Endodermal cell (in vitro differentiated cells): ENCODE data around the gene IQCK. TPM values are rescaled to one million over a fixed set of nuclear protein-coding genes. Genes with fewer than 3 reads are reported as not detected.
"Not testable (repeated sequence)": the region's sequence is repeated elsewhere in the genome, so short reads cannot be mapped to it uniquely, and the experiment has no call there.

Experiments
- DNase-seq: peaks from one replicate; pipeline ENCODE4 v3.0.0-alpha.2; 2017
- H3K27ac ChIP-seq: 2 replicates; pipeline ENCODE4 v1.5.1; 2013; ENCODE audit warnings: mild to moderate bottlenecking, low read depth, low read length, moderate library complexity
- H3K27me3 ChIP-seq: 2 replicates; pipeline ENCODE4 v1.6.1; 2013; ENCODE audit warnings: mild to moderate bottlenecking, low read length, moderate library complexity; ENCODE audit not compliant: insufficient read depth, control insufficient read depth, poor library complexity, severe bottlenecking
- H3K36me3 ChIP-seq: 2 replicates; pipeline ENCODE4 v1.7.0; 2013; ENCODE audit warnings: mild to moderate bottlenecking, low read length, moderate library complexity; ENCODE audit not compliant: control insufficient read depth, insufficient read depth
- H3K4me1 ChIP-seq: one replicate; pipeline ENCODE4 v1.7.0; 2013; ENCODE audit warnings: low read length; ENCODE audit not compliant: control insufficient read depth, insufficient read depth
- H3K4me3 ChIP-seq: 2 replicates; pipeline ENCODE4 v1.5.1; 2013; ENCODE audit warnings: mild to moderate bottlenecking, low read length, moderate library complexity
- H3K9ac ChIP-seq: 2 replicates; pipeline ENCODE4 v1.6.1; 2013; ENCODE audit warnings: mild to moderate bottlenecking, low read length, moderate library complexity; ENCODE audit not compliant: poor library complexity, severe bottlenecking; ENCODE audit errors: extremely low read depth
- H3K9me3 ChIP-seq: 2 replicates; pipeline ENCODE4 v1.6.1; 2013; ENCODE audit warnings: mild to moderate bottlenecking, low read length, moderate library complexity; ENCODE audit not compliant: control insufficient read depth
- H3K27ac Mint-ChIP-seq: 2 replicates; pipeline ENCODE4 v1.8.0; 2020; ENCODE audit warnings: mixed read lengths
- H3K27me3 Mint-ChIP-seq: 2 replicates; pipeline ENCODE4 v1.8.0; 2021; ENCODE audit warnings: mild to moderate bottlenecking, mixed read lengths; ENCODE audit not compliant: insufficient read depth
- H3K36me3 Mint-ChIP-seq: 2 replicates; pipeline ENCODE4 v1.8.0; 2020; ENCODE audit warnings: low read depth, mixed read lengths
- H3K4me1 Mint-ChIP-seq: 2 replicates; pipeline ENCODE4 v1.8.0; 2020; ENCODE audit warnings: mixed read lengths
- H3K4me3 Mint-ChIP-seq: 2 replicates; pipeline ENCODE4 v1.8.0; 2020; ENCODE audit warnings: mild to moderate bottlenecking, moderate library complexity, mixed read lengths
- H3K9me3 Mint-ChIP-seq: 2 replicates; pipeline ENCODE4 v1.8.0; 2020; ENCODE audit warnings: mild to moderate bottlenecking, mixed read lengths
- CTCF ChIP-seq: fragments of 200-600 bp; sonication (generic); conservative IDR thresholded peaks from 2 replicates; pipeline ENCODE4 v1.5.0; 2021; ENCODE audit warnings: antibody characterized with exemption, mild to moderate bottlenecking
- WGBS, 2 experiments: methylation state at CpG; one replicate each; pipeline versions ENCODE4 v1.1.5 to v1.1.7; 2013; ENCODE audit warnings: missing lambda C conversion rate in 2 of 2, mixed read lengths in 1 of 2; ENCODE audit not compliant: insufficient coverage in 1 of 2, insufficient read length in 1 of 2; 5-methylcytosine and 5-hydroxymethylcytosine counted together
- total RNA-seq, 2 donors: library from RNA; stranded (reverse); fragmentation: NEBNext Ultra II Directional in 1 of 2; extraction: Animal tissue kit (Norgen Biotek cat#: 25700) in 1 of 2; gene quantifications; 2 replicates in 1 of 2; 3 replicates in 1 of 2; pipeline ENCODE4 v1.2.1, GENCODE V29; 2021

The IQCK gene
- total RNA-seq, 2 donors from 2014 or later: 21.1 to 30.1 TPM

DNA sequence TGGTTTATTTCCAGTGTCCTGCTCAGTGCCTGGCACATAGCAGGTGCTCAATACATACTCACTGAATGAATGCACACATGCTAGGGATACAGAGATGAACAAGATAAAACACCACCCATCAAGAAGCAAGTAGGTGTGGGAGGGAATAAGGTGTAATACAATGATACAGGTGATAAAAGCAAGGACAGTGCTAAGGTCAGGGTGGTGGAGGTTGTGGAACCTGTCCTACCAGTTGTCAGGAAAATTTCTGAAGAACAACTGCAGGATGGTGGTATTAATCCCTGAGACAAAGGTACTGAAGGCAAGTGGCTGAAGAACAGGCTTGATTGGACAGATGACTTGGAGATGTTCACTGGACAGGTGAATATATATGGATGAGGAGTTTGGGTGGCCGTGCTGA lies 1.9 kb upstream of the IQCK start:
- Histone ChIP-seq H3K36me3 (peaks cover 44% of the 10 kb centered on the region), H3K27ac (no peak overlapping the region), H3K9me3 (no peaks in the 10 kb centered on the region), H3K9ac (no peak overlapping the region), H3K27me3 (no peaks in the 10 kb centered on the region), H3K4me3 (peak overlapping the region; percentile 99), H3K4me1 (peaks cover 4% of the 10 kb centered on the region)
- Mint-ChIP-seq H3K4me3 (peak overlapping the region; percentile 96), H3K9me3 (no peaks in the 10 kb centered on the region), H3K27ac (peak overlapping the region; percentile 41), H3K27me3 (no peaks in the 10 kb centered on the region), H3K36me3 (peaks cover 32% of the 10 kb centered on the region), H3K4me1 (peaks cover 38% of the 10 kb centered on the region)
- no peak for TF ChIP-seq CTCF
- DNase-seq: no peak
- WGBS, 2 experiments: 100% methylated on average over 1 of the region's 1 CpG; no CpG with 5 or more reads in 1 of the 2 experiments

DNA sequence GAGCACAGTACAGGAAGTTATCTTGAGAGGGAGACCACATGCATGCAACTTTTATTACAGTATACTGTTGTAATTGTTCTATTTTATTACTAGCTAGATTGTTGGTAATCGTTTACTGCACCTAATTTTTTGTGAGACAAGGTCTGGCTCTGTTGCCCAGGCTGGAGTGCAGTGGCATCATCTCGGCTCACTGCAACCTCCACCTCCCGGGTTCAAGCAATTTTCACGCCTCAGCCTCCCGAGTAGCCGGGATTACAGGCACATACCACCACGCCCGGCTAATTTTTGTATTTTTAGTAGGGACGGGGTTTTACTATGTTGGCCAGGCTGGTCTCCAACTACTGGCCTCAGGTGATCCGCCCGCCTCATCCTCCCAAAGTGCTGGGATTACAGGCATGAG lies 1.3 kb upstream of the IQCK start:
- Histone ChIP-seq H3K4me3 (peak overlapping the region; percentile 99), H3K9ac (peak overlapping the region; percentile 96), H3K36me3 (peaks cover 39% of the 10 kb centered on the region)
- not testable (repeated sequence) for H3K4me1 ChIP-seq, H3K9me3 ChIP-seq, DNase-seq, H3K9me3 Mint-ChIP-seq, H3K27me3 Mint-ChIP-seq, H3K27ac ChIP-seq, H3K27me3 ChIP-seq
- Mint-ChIP-seq H3K27ac (peak overlapping the region; percentile 97), H3K4me3 (peak overlapping the region; percentile 96), H3K36me3 (peaks cover 27% of the 10 kb centered on the region), H3K4me1 (peaks cover 35% of the 10 kb centered on the region)
- WGBS, 2 experiments: 43 to 59% methylated on average over 6 to 11 of the region's 11 CpGs

GRCh38 chr16:19717314-19717713 lies 757 bp upstream of the IQCK start:
- Mint-ChIP-seq H3K9me3 (no peaks in the 10 kb centered on the region), H3K36me3 (peaks cover 23% of the 10 kb centered on the region), H3K27me3 (no peaks in the 10 kb centered on the region), H3K4me1 (peaks cover 38% of the 10 kb centered on the region), H3K27ac (peak overlapping the region; percentile 97), H3K4me3 (peak overlapping the region; percentile 96)
- peak overlapping the region; percentile 91 for H3K27ac ChIP-seq
- H3K27me3 ChIP-seq: no peaks in the 10 kb centered on the region
- H3K4me3 ChIP-seq: peak overlapping the region; percentile 99
- TF ChIP-seq CTCF: no peak
- H3K9me3 ChIP-seq: no peaks in the 10 kb centered on the region
- no peak for DNase-seq
- H3K4me1 ChIP-seq: peaks cover 3% of the 10 kb centered on the region
- peaks cover 34% of the 10 kb centered on the region for H3K36me3 ChIP-seq
- 0 to 1% methylated on average over 10 of the region's 10 CpGs for WGBS, 2 experiments
- H3K9ac ChIP-seq: peak overlapping the region; percentile 96

- no peak for DNase-seq
- Mint-ChIP-seq H3K4me3 (peak overlapping the region; percentile 96), H3K4me1 (peaks cover 45% of the 10 kb centered on the region), H3K27ac (no peak overlapping the region), H3K36me3 (peaks cover 18% of the 10 kb centered on the region), H3K9me3 (no peaks in the 10 kb centered on the region), H3K27me3 (no peaks in the 10 kb centered on the region)
- no peak for TF ChIP-seq CTCF
- H3K4me1 ChIP-seq: peaks cover 3% of the 10 kb centered on the region
- H3K9me3 ChIP-seq: no peaks in the 10 kb centered on the region
- peak overlapping the region; percentile 71 for H3K27ac ChIP-seq
- H3K4me3 ChIP-seq: peak overlapping the region; percentile 99
- peaks cover 22% of the 10 kb centered on the region for H3K36me3 ChIP-seq
- no peaks in the 10 kb centered on the region for H3K27me3 ChIP-seq
- WGBS, 2 experiments: 1 to 2% methylated on average over 18 to 21 of the region's 21 CpGs
- H3K9ac ChIP-seq: peak overlapping the region; percentile 96
Observed at GRCh38 chr16:19718624-19718965, 524 bp downstream of the IQCK start.
